GM12801 (cell line): ENCODE results near the gene TBC1D14.

Experiments used
- CTCF ChIP-seq: IDR thresholded peaks from one replicate; pipeline ENCODE4 v1.5.1; 2011; ENCODE audit warnings: control low read depth; ENCODE audit not compliant: insufficient read length; ENCODE audit errors: extremely low read depth

TBC1D14 gene

GRCh38 chr4:6875431-6875831 is 34.2 kb upstream of the TBC1D14 start:
- no peak for TF ChIP-seq CTCF

GRCh38 chr4:6876440-6876839 is 33.2 kb upstream of the TBC1D14 start:
- TF ChIP-seq CTCF: no peak

- no peak for TF ChIP-seq CTCF
Observed at GRCh38 chr4:6877067-6877466, 32.6 kb upstream of the TBC1D14 start.

GRCh38 chr4:6878451-6879059 is 31.1 kb upstream of the TBC1D14 start:
- no peak for TF ChIP-seq CTCF

GRCh38 chr4:6880691-6881090 is 28.9 kb upstream of the TBC1D14 start:
- TF ChIP-seq CTCF: no peak

- TF ChIP-seq CTCF: no peak
Observed at GRCh38 chr4:6881908-6882307, 27.7 kb upstream of the TBC1D14 start.

GRCh38 chr4:6884341-6884870 is 25.2 kb upstream of the TBC1D14 start:
- no peak for TF ChIP-seq CTCF
